B cell (primary cell): ENCODE results near the gene LCE1D. TPM values are rescaled to one million over a fixed set of nuclear protein-coding genes. Genes with fewer than 3 reads are reported as not detected.

ENCODE experiments used
- ATAC-seq: fragments of 200-7000 bp; cut with Tn5 transposase; one replicate; pipeline ENCODE4 v1.10.0; 2021; ENCODE audit warnings: low read depth, mild to moderate bottlenecking, moderate number of reproducible peaks, moderate library complexity
- CTCF ChIA-PET: fragments of 350-600 bp; sonication (Branson Sonifier 250); formaldehyde crosslinking; loops from one replicate; lab custom pipeline; 2021; ENCODE audit warnings: antibody characterized with exemption, inconsistent platforms; lab: Charles Lee
- POLR2A ChIA-PET: fragments of 350-600 bp; sonication (Branson Sonifier 250); formaldehyde crosslinking; loops from one replicate; lab custom pipeline; 2021; ENCODE audit warnings: antibody characterized with exemption; lab: Charles Lee
- DNase-seq: peaks from one replicate; pipeline ENCODE4 v3.0.0; 2013
- H2AFZ ChIP-seq: 2 replicates; pipeline ENCODE4 v1.6.1; 2012; ENCODE audit warnings: mild to moderate bottlenecking, low read depth, low read length; ENCODE audit not compliant: insufficient read depth, poor library complexity, severe bottlenecking
- H3K27ac ChIP-seq, 2 donors: 1 replicate in 1 of 2; 2 replicates in 1 of 2; pipeline ENCODE4 v1.5.1; 2012 to 2013; ENCODE audit warnings: low read length in 2 of 2, mild to moderate bottlenecking in 2 of 2, moderate library complexity in 1 of 2
- H3K27me3 ChIP-seq, 4 experiments: fragments of 200-600 bp in 1 of 4; sonication (generic) in 1 of 4; replicated peaks in 1 of 4; 1 replicate in 2 of 4; 2 replicates in 2 of 4; pipeline versions ENCODE4 v1.6.1 to v1.7.0; 2013 to 2016; ENCODE audit warnings: low read length in 3 of 4, mild to moderate bottlenecking in 2 of 4, mixed read lengths in 1 of 4, moderate library complexity in 1 of 4; ENCODE audit not compliant: insufficient read depth in 4 of 4, control insufficient read depth in 3 of 4; ENCODE audit errors: control extremely low read depth in 1 of 4
- H3K36me3 ChIP-seq, 2 experiments: replicated peaks in 1 of 2; 1 replicate in 1 of 2; 2 replicates in 1 of 2; pipeline versions ENCODE4 v1.6.1 to v1.7.1; 2013; ENCODE audit warnings: low read length in 1 of 2; ENCODE audit not compliant: insufficient read depth in 2 of 2, control insufficient read depth in 1 of 2; ENCODE audit errors: control extremely low read depth in 1 of 2, extremely low read depth in 1 of 2
- H3K4me1 ChIP-seq, 2 donors: fragments of 200-600 bp in 1 of 2; sonication (generic) in 1 of 2; 1 replicate in 1 of 2; 2 replicates in 1 of 2; pipeline versions ENCODE4 v1.5.1 to v1.6.1; 2013 to 2017; ENCODE audit warnings: low read length in 2 of 2; ENCODE audit not compliant: control insufficient read depth in 2 of 2, insufficient read depth in 2 of 2
- H3K4me2 ChIP-seq: replicated peaks from 2 replicates; pipeline ENCODE3; 2012; ENCODE audit warnings: mild to moderate bottlenecking, low read depth, low read length; ENCODE audit not compliant: poor library complexity, severe bottlenecking
- H3K4me3 ChIP-seq, 5 experiments: fragments of 200-600 bp in 1 of 5; sonication (generic) in 1 of 5; 1 replicate in 3 of 5; 2 replicates in 2 of 5; pipeline versions ENCODE4 v1.5.1 to v1.7.0; 2011 to 2016; ENCODE audit warnings: low read length in 4 of 5, mild to moderate bottlenecking in 4 of 5, low read depth in 2 of 5, control low read depth in 1 of 5, moderate library complexity in 1 of 5; ENCODE audit not compliant: insufficient read depth in 1 of 5; ENCODE audit errors: control extremely low read depth in 1 of 5, extremely low read depth in 1 of 5
- H3K79me2 ChIP-seq: fragments of 200-600 bp; sonication (generic); one replicate; pipeline ENCODE4 v1.6.0; 2016; ENCODE audit warnings: low read length; ENCODE audit not compliant: control insufficient read depth, insufficient read depth
- H3K9ac ChIP-seq: fragments of 200-600 bp; sonication (generic); 2 replicates; pipeline ENCODE4 v1.6.1; 2017; ENCODE audit warnings: mild to moderate bottlenecking, low read length, moderate library complexity
- H3K9me3 ChIP-seq, 3 donors: one replicate each; pipeline versions ENCODE4 v1.6.1 to v1.7.1; 2013; ENCODE audit warnings: low read length in 2 of 3; ENCODE audit not compliant: control insufficient read depth in 2 of 3, insufficient read depth in 1 of 3; ENCODE audit errors: control extremely low read depth in 1 of 3
- H4K20me1 ChIP-seq: 2 replicates; pipeline ENCODE4 v1.6.0; 2012; ENCODE audit warnings: mild to moderate bottlenecking, low read length; ENCODE audit not compliant: insufficient read depth, control insufficient read depth, poor library complexity, severe bottlenecking
- H3K27ac Mint-ChIP-seq: one replicate; pipeline ENCODE4 v1.8.0; 2021; ENCODE audit warnings: mixed read lengths
- H3K27me3 Mint-ChIP-seq: one replicate; pipeline ENCODE4 v1.8.0; 2021; ENCODE audit warnings: mixed read lengths
- H3K4me1 Mint-ChIP-seq: one replicate; pipeline ENCODE4 v1.8.0; 2021; ENCODE audit warnings: mixed read lengths
- H3K4me3 Mint-ChIP-seq: one replicate; pipeline ENCODE4 v1.8.0; 2021; ENCODE audit warnings: mixed read lengths
- H3K9me3 Mint-ChIP-seq: one replicate; pipeline ENCODE4 v1.8.0; 2022; ENCODE audit warnings: mixed read lengths; ENCODE audit not compliant: insufficient read depth
- EZH2 ChIP-seq: IDR thresholded peaks from 2 replicates; pipeline ENCODE4 v1.6.1; 2012; ENCODE audit warnings: borderline replicate concordance, low read depth, mild to moderate bottlenecking, moderate library complexity, low read length; ENCODE audit not compliant: insufficient read depth, poor library complexity, severe bottlenecking
- WGBS: methylation state at CpG from one replicate; pipeline ENCODE4 v1.1.5; 2013; ENCODE audit warnings: missing lambda C conversion rate; ENCODE audit not compliant: insufficient coverage; 5-methylcytosine and 5-hydroxymethylcytosine counted together
- intact Hi-C: fragments of 100-400 bp; cut with micrococcal nuclease; formaldehyde crosslinking; loops from one replicate; pipeline ENCODE4 v1.10.0; 2022
- polyA plus RNA-seq: library from polyadenylated mRNA; depleted of rRNA; stranded (reverse); fragments of >200 nt; gene quantifications from 2 replicates; pipeline ENCODE4 v1.2.3, GENCODE V29; 2012
- total RNA-seq, 2 donors: library from RNA; stranded (reverse); fragments of 120-200 nt in 1 of 2; gene quantifications; 1 replicate in 1 of 2; 2 replicates in 1 of 2; pipeline versions ENCODE4 v1.2.3 to v1.2.4, GENCODE V29; 2013 to 2022
- TF ChIP-seq, protein P1 (sequence below): fragments of 200-600 bp; IDR thresholded peaks from one replicate; pipeline ENCODE4 v1.8.0; 2022; ENCODE audit warnings: antibody characterized with exemption, mild to moderate bottlenecking

LCE1D gene
- total and polyA plus RNA-seq, 2 donors (not counting 1 experiment from before 2014, with no cell fraction given), result not detected

DNA sequence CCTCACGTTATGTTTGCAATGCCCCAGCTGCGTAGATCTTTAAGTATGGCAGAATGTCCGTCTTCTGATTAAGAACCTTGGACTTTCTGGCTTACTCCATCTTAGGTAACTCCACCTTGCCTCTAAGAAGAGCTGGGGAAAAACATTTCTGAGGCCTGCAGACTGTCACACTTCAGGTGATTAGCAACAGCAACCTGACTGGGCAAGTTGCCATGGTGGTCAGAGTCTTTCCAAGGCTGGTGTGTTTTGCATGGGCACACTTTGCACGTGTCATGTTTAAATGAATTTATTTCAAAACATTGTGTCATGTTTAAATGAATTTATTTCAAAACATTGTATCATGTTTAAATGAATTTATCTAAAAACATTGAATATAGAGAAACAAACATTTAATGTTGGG lies 37.9 kb upstream of the LCE1D start:
- 89% methylated on average over 3 of the region's 4 CpGs for WGBS
- no peak overlapping the region for H3K27ac ChIP-seq
- no peaks in the 10 kb centered on the region for H3K36me3 ChIP-seq
- Mint-ChIP-seq H3K4me1 (no peaks in the 10 kb centered on the region), H3K4me3 (no peak overlapping the region), H3K27ac (no peak overlapping the region), H3K27me3 (peaks cover 15% of the 10 kb centered on the region), H3K9me3 (no peaks in the 10 kb centered on the region)
- no peak overlapping the region for H2AFZ ChIP-seq
- H3K27me3 ChIP-seq, result no peaks in the 10 kb centered on the region
- H3K4me3 ChIP-seq, result no peak overlapping the region
- CTCF ChIA-PET, result no interaction called here
- no peak overlapping the region for H3K4me2 ChIP-seq
- intact Hi-C loops, result no loop called here
- H3K9me3 ChIP-seq, result peaks cover 0 to 6% (median 0%) of the 10 kb centered on the region in 3 donors
- no peak overlapping the region for H3K9ac ChIP-seq
- ATAC-seq (no peak), DNase-seq (no peak)
- no peaks in the 10 kb centered on the region for H4K20me1 ChIP-seq
- no peak for TF ChIP-seq EZH2
- TF ChIP-seq, protein P1, sequence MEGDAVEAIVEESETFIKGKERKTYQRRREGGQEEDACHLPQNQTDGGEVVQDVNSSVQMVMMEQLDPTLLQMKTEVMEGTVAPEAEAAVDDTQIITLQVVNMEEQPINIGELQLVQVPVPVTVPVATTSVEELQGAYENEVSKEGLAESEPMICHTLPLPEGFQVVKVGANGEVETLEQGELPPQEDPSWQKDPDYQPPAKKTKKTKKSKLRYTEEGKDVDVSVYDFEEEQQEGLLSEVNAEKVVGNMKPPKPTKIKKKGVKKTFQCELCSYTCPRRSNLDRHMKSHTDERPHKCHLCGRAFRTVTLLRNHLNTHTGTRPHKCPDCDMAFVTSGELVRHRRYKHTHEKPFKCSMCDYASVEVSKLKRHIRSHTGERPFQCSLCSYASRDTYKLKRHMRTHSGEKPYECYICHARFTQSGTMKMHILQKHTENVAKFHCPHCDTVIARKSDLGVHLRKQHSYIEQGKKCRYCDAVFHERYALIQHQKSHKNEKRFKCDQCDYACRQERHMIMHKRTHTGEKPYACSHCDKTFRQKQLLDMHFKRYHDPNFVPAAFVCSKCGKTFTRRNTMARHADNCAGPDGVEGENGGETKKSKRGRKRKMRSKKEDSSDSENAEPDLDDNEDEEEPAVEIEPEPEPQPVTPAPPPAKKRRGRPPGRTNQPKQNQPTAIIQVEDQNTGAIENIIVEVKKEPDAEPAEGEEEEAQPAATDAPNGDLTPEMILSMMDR, result no peak
- no peaks in the 10 kb centered on the region for H3K4me1 ChIP-seq
- POLR2A ChIA-PET, result no interaction called here
- H3K79me2 ChIP-seq, result no peaks in the 10 kb centered on the region

DNA sequence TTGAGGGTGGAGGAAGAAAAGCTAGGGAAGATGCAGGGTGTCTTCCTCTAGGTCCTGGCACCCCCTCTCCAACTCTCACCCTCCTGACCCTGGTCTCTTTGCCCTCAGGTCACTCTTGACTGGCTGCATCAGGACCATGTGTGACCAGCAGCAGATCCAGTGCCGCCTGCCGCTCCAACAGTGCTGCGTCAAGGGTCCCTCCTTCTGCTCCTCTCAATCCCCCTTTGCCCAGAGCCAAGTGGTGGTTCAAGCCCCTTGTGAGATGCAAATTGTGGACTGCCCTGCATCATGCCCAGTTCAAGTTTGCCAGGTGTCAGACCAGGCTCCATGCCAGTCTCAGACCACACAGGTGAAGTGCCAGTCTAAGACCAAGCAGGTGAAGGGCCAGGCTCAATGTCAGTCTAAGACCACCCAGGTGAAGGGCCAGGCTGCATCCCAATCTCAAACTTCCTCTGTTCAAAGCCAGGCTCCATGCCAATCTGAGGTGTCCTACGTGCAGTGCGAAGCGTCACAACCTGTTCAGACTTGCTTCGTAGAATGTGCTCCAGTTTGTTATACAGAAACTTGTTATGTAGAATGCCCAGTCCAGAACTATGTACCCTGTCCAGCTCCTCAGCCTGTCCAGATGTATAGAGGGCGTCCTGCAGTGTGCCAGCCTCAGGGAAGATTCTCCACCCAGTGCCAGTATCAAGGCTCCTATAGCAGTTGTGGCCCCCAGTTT lies 36.9 kb upstream of the LCE1D start:
- Histone ChIP-seq H3K9me3 (peaks cover 0 to 6% (median 0%) of the 10 kb centered on the region in 3 donors), H3K4me3 (no peak overlapping the region), H3K27ac (no peak overlapping the region), H3K79me2 (no peaks in the 10 kb centered on the region), H3K9ac (no peak overlapping the region), H2AFZ (no peak overlapping the region), H3K4me2 (no peak overlapping the region), H3K36me3 (no peaks in the 10 kb centered on the region), H4K20me1 (no peaks in the 10 kb centered on the region), H3K27me3 (no peaks in the 10 kb centered on the region), H3K4me1 (no peaks in the 10 kb centered on the region)
- 82% methylated on average over 7 of the region's 8 CpGs for WGBS
- Mint-ChIP-seq H3K27ac (no peak overlapping the region), H3K9me3 (no peaks in the 10 kb centered on the region), H3K27me3 (peaks cover 11% of the 10 kb centered on the region), H3K4me3 (no peak overlapping the region), H3K4me1 (no peaks in the 10 kb centered on the region)
- ATAC-seq, result no peak
- TF ChIP-seq, protein P1, result no peak
- TF ChIP-seq EZH2, result no peak
- no peak for DNase-seq
- ChIA-PET POLR2A (no interaction called here), CTCF (no interaction called here)
- intact Hi-C loops, result no loop called here
